Progenitor cell of endocrine pancreas (in vitro differentiated cells): ENCODE measurements around the gene CDC42EP4. TPM values are rescaled to one million over a fixed set of nuclear protein-coding genes. Genes with fewer than 3 reads are reported as not detected.
A peak's percentile ranks its signal among the peaks of the same experiment; 100 is the strongest.

ENCODE experiments used
- DNase-seq: peaks from one replicate; pipeline ENCODE4 v3.0.0; 2021; ENCODE audit warnings: low spot score; ENCODE audit not compliant: unreplicated experiment
- H3K27ac Mint-ChIP-seq: 2 replicates; pipeline ENCODE4 v1.8.0; 2021; ENCODE audit warnings: mild to moderate bottlenecking, moderate library complexity, mixed read lengths
- H3K27me3 Mint-ChIP-seq: 2 replicates; pipeline ENCODE4 v1.8.0; 2021; ENCODE audit warnings: mixed read lengths
- H3K36me3 Mint-ChIP-seq: 2 replicates; pipeline ENCODE4 v1.8.0; 2022; ENCODE audit warnings: mixed read lengths; ENCODE audit not compliant: insufficient read depth
- H3K4me1 Mint-ChIP-seq: 2 replicates; pipeline ENCODE4 v1.8.0; 2021; ENCODE audit warnings: low read depth, mixed read lengths
- H3K4me3 Mint-ChIP-seq: 2 replicates; pipeline ENCODE4 v1.8.0; 2021; ENCODE audit warnings: low read depth, mild to moderate bottlenecking, moderate library complexity, mixed read lengths
- H3K9me3 Mint-ChIP-seq: 2 replicates; pipeline ENCODE4 v1.8.0; 2021; ENCODE audit warnings: low read depth, mixed read lengths
- total RNA-seq: library from RNA; stranded (reverse); gene quantifications from 2 replicates; pipeline ENCODE4 v1.2.1, GENCODE V29; 2021
- TF ChIP-seq, protein P1 (sequence below): fragments of 200-600 bp; sonication (generic); IDR thresholded peaks from one replicate; pipeline ENCODE4 v1.5.0; 2021; ENCODE audit warnings: antibody characterized with exemption, mild to moderate bottlenecking; ENCODE audit not compliant: unreplicated experiment

Gene CDC42EP4
- total RNA-seq, 1 donor from 2014 or later = 77.9 TPM

DNA sequence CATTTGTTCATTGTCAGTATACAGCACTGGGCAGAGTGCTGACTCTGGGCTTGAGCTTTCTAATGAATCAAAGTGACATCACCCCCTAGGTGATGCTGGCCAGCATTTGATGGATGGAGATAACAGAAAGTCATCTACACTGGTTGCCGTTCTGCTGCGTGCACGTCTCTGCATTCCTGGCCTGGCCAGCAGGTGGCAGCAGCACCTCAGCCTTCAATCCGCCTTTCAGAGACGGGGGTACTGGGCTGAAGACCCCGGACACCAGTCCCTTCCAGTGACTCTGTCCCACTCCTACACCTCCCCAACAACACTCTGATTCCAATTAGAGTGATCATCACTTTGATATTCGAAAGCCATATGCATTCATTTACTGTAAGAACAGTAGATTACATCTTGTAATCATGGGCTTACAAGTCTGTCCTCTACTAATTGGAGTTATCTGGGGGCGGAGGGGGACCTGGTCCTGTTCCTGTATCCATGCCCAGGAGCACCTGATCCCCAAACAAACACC, 56.1 kb downstream of the CDC42EP4 start:
- Mint-ChIP-seq H3K27me3 (peaks cover 15% of the 10 kb centered on the region), H3K9me3 (no peaks in the 10 kb centered on the region), H3K4me3 (no peak overlapping the region), H3K4me1 (peaks cover 6% of the 10 kb centered on the region), H3K27ac (no peak overlapping the region), H3K36me3 (no peaks in the 10 kb centered on the region)
- TF ChIP-seq, protein P1, sequence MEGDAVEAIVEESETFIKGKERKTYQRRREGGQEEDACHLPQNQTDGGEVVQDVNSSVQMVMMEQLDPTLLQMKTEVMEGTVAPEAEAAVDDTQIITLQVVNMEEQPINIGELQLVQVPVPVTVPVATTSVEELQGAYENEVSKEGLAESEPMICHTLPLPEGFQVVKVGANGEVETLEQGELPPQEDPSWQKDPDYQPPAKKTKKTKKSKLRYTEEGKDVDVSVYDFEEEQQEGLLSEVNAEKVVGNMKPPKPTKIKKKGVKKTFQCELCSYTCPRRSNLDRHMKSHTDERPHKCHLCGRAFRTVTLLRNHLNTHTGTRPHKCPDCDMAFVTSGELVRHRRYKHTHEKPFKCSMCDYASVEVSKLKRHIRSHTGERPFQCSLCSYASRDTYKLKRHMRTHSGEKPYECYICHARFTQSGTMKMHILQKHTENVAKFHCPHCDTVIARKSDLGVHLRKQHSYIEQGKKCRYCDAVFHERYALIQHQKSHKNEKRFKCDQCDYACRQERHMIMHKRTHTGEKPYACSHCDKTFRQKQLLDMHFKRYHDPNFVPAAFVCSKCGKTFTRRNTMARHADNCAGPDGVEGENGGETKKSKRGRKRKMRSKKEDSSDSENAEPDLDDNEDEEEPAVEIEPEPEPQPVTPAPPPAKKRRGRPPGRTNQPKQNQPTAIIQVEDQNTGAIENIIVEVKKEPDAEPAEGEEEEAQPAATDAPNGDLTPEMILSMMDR = peak; percentile 100
- peak; percentile 56 for DNase-seq

DNA sequence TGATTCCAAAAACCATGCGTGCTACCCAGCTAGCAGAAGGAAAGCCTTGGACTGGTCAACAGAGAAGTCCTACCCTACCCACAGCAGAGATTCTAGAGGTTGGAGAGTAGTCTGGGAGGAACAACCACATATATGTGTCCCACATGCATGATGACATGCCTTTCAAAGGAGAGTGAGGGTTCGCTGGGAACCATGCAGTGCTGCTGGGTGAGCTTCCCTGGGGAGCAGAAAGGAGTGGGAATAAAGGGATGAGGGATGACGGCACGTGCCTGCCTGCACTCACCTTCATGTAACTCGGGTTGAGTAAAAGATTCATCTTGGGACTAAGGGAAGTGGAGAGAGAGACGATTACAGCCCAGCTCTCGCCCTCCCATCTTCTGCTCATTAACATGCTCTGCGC, 59.9 kb downstream of the CDC42EP4 start:
- Mint-ChIP-seq H3K36me3 (peaks cover 7% of the 10 kb centered on the region), H3K9me3 (no peaks in the 10 kb centered on the region), H3K27me3 (peaks cover 15% of the 10 kb centered on the region), H3K4me3 (no peak overlapping the region), H3K4me1 (peaks cover 3% of the 10 kb centered on the region), H3K27ac (no peak overlapping the region)
- no peak for DNase-seq
- TF ChIP-seq, protein P1 = no peak

DNA sequence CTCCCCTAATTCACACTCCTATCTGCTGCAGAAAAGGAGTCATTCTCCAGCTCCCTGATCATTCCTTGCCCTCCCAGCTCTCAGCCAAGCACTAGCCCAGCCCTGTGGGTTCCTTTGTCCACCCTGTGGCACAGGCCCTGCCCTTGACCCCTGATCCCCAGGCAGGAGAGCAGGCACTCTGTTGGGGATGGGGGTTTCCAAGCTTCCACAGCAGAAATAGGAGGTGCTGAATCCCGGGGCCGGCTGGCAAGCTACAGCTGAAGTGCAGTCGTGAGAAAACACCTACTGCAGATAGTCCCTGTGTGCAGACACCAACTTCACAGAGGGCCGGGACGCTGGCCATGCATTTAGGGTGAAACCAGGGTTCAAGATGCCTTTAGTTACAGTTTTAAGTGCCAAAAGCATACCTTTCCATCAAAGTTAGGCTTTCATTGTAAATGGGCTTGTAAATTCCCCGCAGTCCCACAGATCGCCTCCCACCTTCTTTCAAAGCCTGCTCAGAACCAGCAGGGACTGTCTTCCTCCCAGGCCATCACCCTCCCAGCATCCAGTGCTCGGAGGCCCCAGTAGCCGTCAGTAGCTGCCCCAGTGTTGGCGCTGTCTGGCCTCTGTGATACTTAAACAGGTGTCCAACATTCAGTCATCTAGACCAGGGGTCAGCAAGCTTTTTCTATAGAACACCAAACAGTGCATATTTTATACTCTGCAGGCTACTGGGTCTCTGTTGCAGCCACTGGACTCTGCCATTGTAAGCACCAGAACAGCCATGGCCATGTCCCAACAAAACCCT, 60.8 kb downstream of the CDC42EP4 start:
- no peak for DNase-seq
- peaks cover 3% of the 10 kb centered on the region for H3K4me1 Mint-ChIP-seq
- no peaks in the 10 kb centered on the region for H3K9me3 Mint-ChIP-seq
- TF ChIP-seq, protein P1 = no peak
- peaks cover 7% of the 10 kb centered on the region for H3K36me3 Mint-ChIP-seq
- no peak overlapping the region for H3K4me3 Mint-ChIP-seq
- peaks cover 15% of the 10 kb centered on the region for H3K27me3 Mint-ChIP-seq
- H3K27ac Mint-ChIP-seq = no peak overlapping the region

DNA sequence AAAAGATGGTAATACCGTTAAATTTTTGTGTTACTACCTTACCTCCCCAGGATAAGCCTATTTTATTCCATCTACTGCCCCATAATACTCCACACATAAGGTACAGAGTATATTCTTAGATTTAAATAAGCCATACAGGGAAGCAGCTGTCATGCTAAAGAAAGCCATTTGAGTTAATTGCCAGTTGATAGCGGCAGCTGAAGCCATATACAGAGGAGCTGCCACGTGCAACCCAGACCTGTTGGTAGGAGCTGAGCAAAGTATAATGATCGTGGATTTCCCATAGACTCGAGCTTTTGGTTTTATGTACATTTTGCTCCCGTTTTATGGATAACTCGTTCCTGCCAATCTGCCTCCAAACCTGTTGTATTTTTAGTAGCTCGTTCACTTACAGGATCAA, 62.1 kb downstream of the CDC42EP4 start:
- H3K9me3 Mint-ChIP-seq = no peaks in the 10 kb centered on the region
- no peak for DNase-seq
- TF ChIP-seq, protein P1 = no peak
- H3K4me3 Mint-ChIP-seq = no peak overlapping the region
- peaks cover 10% of the 10 kb centered on the region for H3K36me3 Mint-ChIP-seq
- peaks cover 12% of the 10 kb centered on the region for H3K27me3 Mint-ChIP-seq
- no peak overlapping the region for H3K27ac Mint-ChIP-seq
- no peaks in the 10 kb centered on the region for H3K4me1 Mint-ChIP-seq

DNA sequence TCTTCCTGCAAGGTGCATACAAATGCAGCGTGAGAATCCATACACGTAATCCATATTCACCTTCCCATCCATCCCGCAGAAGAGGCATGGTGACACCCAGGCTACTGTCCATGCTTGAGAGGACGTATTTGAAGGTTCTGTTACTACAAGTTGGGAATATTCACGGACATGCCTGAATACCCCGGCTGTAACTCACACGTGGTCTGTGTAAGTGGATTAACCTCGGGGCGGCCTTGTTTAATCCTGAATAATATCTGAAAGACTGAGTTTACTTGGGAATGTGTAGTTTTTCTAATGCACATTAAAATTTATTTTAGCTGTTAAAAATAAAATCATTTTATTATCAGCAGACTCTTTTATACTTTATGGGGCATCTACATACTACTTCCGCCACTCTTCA, 63.3 kb downstream of the CDC42EP4 start:
- TF ChIP-seq, protein P1 = no peak
- Mint-ChIP-seq H3K9me3 (no peaks in the 10 kb centered on the region), H3K36me3 (peaks cover 13% of the 10 kb centered on the region)

More for the DNA sequence above, 63.3 kb downstream of the CDC42EP4 start:
- Mint-ChIP-seq H3K27ac (no peak overlapping the region), H3K4me3 (no peak overlapping the region), H3K27me3 (peaks cover 12% of the 10 kb centered on the region), H3K4me1 (no peaks in the 10 kb centered on the region)
- no peak for DNase-seq
